Measurements from ENCODE around the gene PARP16. TPM values are rescaled to one million over a fixed set of nuclear protein-coding genes. Genes with fewer than 3 reads are reported as not detected.
"Not testable (repeated sequence)": the region's sequence is repeated elsewhere in the genome, so short reads cannot be mapped to it uniquely, and the experiment has no call there.

The PARP16 gene
- total and polyA plus RNA-seq, 2 experiments from 2014 or later = 9.3 to 19.7 TPM

DNA sequence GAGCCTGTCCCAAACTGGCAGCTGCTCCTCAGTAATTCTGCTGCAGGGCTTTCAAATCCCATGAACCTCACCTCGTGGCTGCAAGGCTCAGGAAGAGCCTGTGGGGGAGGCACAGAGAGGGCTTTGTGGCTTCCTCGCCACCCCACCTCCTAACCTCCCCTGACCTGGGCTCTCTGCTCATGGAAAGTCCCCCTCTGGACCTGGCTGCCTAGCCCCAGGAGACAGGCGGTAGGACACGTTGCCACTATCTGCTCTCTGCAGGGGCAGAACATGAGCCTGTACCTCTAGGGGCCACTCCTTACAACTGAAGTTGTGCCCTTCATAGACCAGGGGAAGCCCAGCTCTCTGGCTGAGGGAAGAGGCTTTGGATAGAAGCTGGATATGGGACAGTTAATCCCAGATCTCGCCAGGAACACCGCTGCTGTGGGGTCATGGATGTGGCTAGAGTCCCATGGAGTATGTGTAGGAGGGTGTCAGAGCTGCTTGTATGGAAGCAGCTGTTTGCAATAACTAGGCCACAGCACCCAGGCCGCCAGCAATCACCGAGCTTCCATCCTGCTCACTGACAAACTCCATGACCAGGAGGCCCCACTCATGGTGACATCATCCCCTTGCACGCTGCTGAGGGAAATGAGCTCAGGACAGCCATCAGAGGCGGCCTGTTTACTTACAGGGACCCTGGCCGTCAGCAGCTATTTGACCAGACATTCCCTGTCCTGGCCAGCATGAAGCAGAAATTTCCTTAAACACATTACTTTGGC, 41.4 kb downstream of the PARP16 start:
- Histone ChIP-seq H3K36me3 (replicated peaks; ENCODE audit: insufficient read depth, low read depth) (no peaks in the 10 kb centered on the region), H3K79me2 (no peaks in the 10 kb centered on the region), H2AFZ (no peak overlapping the region), H3K4me1 (ENCODE audit: insufficient read depth) (peaks cover 24% of the 10 kb centered on the region), H4K20me1 (ENCODE audit: insufficient read depth, poor library complexity, severe bottlenecking) (no peaks in the 10 kb centered on the region), H3K4me2 (no peak overlapping the region), H3K27ac (peak overlapping the region; percentile 91), H3K4me3 (no peak overlapping the region), H3K9me3 (ENCODE audit: low read depth) (no peaks in the 10 kb centered on the region), H3K9me2 (replicated peaks; ENCODE audit: insufficient read depth) (no peaks in the 10 kb centered on the region), H3K27me3 (no peaks in the 10 kb centered on the region)
- DNase-seq (ENCODE audit: low spot score) = peak; percentile 73
- 64% methylated on average over 11 of the region's 11 CpGs for WGBS (ENCODE audit: low lambda C conversion rate, missing lambda C conversion rate)
- TF ChIP-seq, protein P1, sequence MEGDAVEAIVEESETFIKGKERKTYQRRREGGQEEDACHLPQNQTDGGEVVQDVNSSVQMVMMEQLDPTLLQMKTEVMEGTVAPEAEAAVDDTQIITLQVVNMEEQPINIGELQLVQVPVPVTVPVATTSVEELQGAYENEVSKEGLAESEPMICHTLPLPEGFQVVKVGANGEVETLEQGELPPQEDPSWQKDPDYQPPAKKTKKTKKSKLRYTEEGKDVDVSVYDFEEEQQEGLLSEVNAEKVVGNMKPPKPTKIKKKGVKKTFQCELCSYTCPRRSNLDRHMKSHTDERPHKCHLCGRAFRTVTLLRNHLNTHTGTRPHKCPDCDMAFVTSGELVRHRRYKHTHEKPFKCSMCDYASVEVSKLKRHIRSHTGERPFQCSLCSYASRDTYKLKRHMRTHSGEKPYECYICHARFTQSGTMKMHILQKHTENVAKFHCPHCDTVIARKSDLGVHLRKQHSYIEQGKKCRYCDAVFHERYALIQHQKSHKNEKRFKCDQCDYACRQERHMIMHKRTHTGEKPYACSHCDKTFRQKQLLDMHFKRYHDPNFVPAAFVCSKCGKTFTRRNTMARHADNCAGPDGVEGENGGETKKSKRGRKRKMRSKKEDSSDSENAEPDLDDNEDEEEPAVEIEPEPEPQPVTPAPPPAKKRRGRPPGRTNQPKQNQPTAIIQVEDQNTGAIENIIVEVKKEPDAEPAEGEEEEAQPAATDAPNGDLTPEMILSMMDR (IDR thresholded peaks at IDR 0.05; ENCODE audit: poor library complexity) = no peak
- no peak for TF ChIP-seq EZH2 (IDR thresholded peaks at IDR 0.05; ENCODE audit: borderline replicate concordance)
- TF ChIP-seq EZH2phosphoT487 (IDR thresholded peaks at IDR 0.05; ENCODE audit: low read depth, severe bottlenecking, unreplicated experiment) = no peak

GRCh38 chr15:65244638-65245037, 42.0 kb downstream of the PARP16 start:
- H3K4me3 ChIP-seq = no peak overlapping the region

GRCh38 chr15:65236443-65236842, 50.2 kb downstream of the PARP16 start:
- H3K4me3 ChIP-seq; H3K9me3 ChIP-seq (ENCODE audit: low read depth); H3K4me2 ChIP-seq; H3K79me2 ChIP-seq; DNase-seq (ENCODE audit: low spot score); H2AFZ ChIP-seq; H3K27me3 ChIP-seq; H3K4me1 ChIP-seq (ENCODE audit: insufficient read depth); H4K20me1 ChIP-seq (ENCODE audit: insufficient read depth, poor library complexity, severe bottlenecking); H3K27ac ChIP-seq; H3K9me2 ChIP-seq (replicated peaks; ENCODE audit: insufficient read depth); H3K36me3 ChIP-seq (replicated peaks; ENCODE audit: insufficient read depth, low read depth): not testable (repeated sequence)
- WGBS (ENCODE audit: low lambda C conversion rate, missing lambda C conversion rate) = 95% methylated on average over 8 of the region's 8 CpGs

More at GRCh38 chr15:65244638-65245037, 42.0 kb downstream of the PARP16 start:
- Histone ChIP-seq H3K79me2 (no peaks in the 10 kb centered on the region), H2AFZ (no peak overlapping the region), H3K4me2 (no peak overlapping the region), H3K9me2 (replicated peaks; ENCODE audit: insufficient read depth) (no peaks in the 10 kb centered on the region), H3K27me3 (no peaks in the 10 kb centered on the region), H3K9me3 (ENCODE audit: low read depth) (no peaks in the 10 kb centered on the region), H3K36me3 (replicated peaks; ENCODE audit: insufficient read depth, low read depth) (no peaks in the 10 kb centered on the region), H3K4me1 (ENCODE audit: insufficient read depth) (peaks cover 24% of the 10 kb centered on the region), H3K27ac (peak overlapping the region; percentile 81), H4K20me1 (ENCODE audit: insufficient read depth, poor library complexity, severe bottlenecking) (no peaks in the 10 kb centered on the region)
- no peak for DNase-seq (ENCODE audit: low spot score)
- TF ChIP-seq EZH2 (IDR thresholded peaks at IDR 0.05; ENCODE audit: borderline replicate concordance) (no peak), EZH2phosphoT487 (IDR thresholded peaks at IDR 0.05; ENCODE audit: low read depth, severe bottlenecking, unreplicated experiment) (no peak)
- TF ChIP-seq, protein P1 (IDR thresholded peaks at IDR 0.05; ENCODE audit: poor library complexity) = no peak

DNA sequence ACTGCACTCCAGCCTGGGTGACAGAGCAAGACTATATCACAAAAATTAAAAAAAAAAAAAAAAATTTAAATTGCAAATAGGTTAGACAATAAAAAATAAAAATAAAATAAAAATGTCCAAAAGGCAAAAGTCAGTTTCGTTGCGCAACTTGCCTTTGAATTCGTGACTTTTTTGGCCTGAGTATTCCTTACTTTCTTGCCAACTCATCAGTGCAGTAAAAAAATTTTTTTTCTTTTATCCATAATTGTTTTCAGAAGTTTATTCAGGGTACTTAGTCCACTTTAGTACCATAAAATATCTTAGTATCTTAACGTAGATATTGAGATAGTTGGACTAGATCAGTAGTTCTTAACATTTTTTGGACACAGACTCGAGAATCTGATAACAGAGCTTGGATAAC, 53.0 kb downstream of the PARP16 start:
- Histone ChIP-seq H2AFZ (no peak overlapping the region), H3K4me3 (no peak overlapping the region), H3K79me2 (no peaks in the 10 kb centered on the region), H3K27ac (no peak overlapping the region), H4K20me1 (ENCODE audit: insufficient read depth, poor library complexity, severe bottlenecking) (no peaks in the 10 kb centered on the region), H3K36me3 (replicated peaks; ENCODE audit: insufficient read depth, low read depth) (no peaks in the 10 kb centered on the region), H3K9me3 (ENCODE audit: low read depth) (no peaks in the 10 kb centered on the region), H3K27me3 (no peaks in the 10 kb centered on the region), H3K4me1 (ENCODE audit: insufficient read depth) (peaks cover 4% of the 10 kb centered on the region), H3K9me2 (replicated peaks; ENCODE audit: insufficient read depth) (no peaks in the 10 kb centered on the region), H3K4me2 (no peak overlapping the region)
- no peak for TF ChIP-seq EZH2 (IDR thresholded peaks at IDR 0.05; ENCODE audit: borderline replicate concordance)
- no peak for TF ChIP-seq EZH2phosphoT487 (IDR thresholded peaks at IDR 0.05; ENCODE audit: low read depth, severe bottlenecking, unreplicated experiment)
- TF ChIP-seq, protein P1 (IDR thresholded peaks at IDR 0.05; ENCODE audit: poor library complexity) = no peak
- DNase-seq (ENCODE audit: low spot score) = no peak
- 86% methylated on average over 5 of the region's 5 CpGs for WGBS (ENCODE audit: low lambda C conversion rate, missing lambda C conversion rate)
